GM08714 (cell line): Measurements from ENCODE around the gene GCG.

Experiments used
- H3K4me3 ChIP-seq: fragments of 200-500 bp; sonication (Bioruptor generic); 2 replicates; pipeline ENCODE4 v1.5.1; 2014; ENCODE audit warnings: mild to moderate bottlenecking, low read length, inconsistent platforms
- ZNF274 ChIP-seq: IDR thresholded peaks from 2 replicates; pipeline ENCODE4 v1.6.1; 2012; ENCODE audit warnings: mild to moderate bottlenecking, low read depth, low read length

Gene GCG

DNA sequence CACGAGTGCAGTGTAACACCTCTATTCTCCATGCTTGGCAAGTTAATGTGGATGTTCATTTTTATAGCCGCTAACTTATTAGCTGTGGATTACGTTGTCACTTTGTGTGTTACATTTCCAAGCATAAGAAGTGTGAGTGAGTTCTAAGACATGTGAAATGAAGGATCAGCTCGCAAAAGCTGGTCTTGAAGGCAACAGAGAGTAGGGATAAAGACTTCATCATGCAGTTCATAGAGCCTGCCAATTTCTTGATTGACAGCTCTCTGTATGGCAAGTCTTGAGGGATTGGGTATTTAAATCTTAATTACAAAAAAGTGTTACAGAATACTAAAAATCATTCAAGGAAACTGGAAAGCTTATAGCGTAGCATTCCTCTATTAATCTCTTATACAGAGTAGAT lies 52.2 kb downstream of the GCG start:
- no peak for TF ChIP-seq ZNF274

More for the DNA sequence above, 52.2 kb downstream of the GCG start:
- H3K4me3 ChIP-seq: no peak overlapping the region
